NCI-H1417 (cell line): ENCODE measurements around the gene ACKR3.

Experiments used
- DNase-seq, 3 experiments: peaks; one replicate each; lab custom pipeline; 2025; lab: John Stamatoyannopoulos, UW

Gene ACKR3

GRCh38 chr2:236608188-236608525 lies 38.5 kb downstream of the ACKR3 start:
- DNase-seq: no peak

- DNase-seq: no peak
These were observed 39.1 kb downstream of the ACKR3 start for GRCh38 chr2:236608710-236609109.

- no peak for DNase-seq
These were observed 41.6 kb downstream of the ACKR3 start for GRCh38 chr2:236610991-236611821.

- no peak for DNase-seq
These were observed 43.1 kb downstream of the ACKR3 start for GRCh38 chr2:236612737-236613136.

GRCh38 chr2:236613612-236614011 lies 44.0 kb downstream of the ACKR3 start:
- no peak for DNase-seq

- DNase-seq: no peak
These were observed 44.9 kb downstream of the ACKR3 start for GRCh38 chr2:236614551-236614950.

GRCh38 chr2:236616031-236616430 lies 46.4 kb downstream of the ACKR3 start:
- DNase-seq: no peak

GRCh38 chr2:236616624-236617023 lies 47.0 kb downstream of the ACKR3 start:
- no peak for DNase-seq

GRCh38 chr2:236617221-236617737 lies 47.7 kb downstream of the ACKR3 start:
- no peak for DNase-seq

- no peak for DNase-seq
These were observed 48.2 kb downstream of the ACKR3 start for GRCh38 chr2:236617796-236618195.

- no peak for DNase-seq
These were observed 48.7 kb downstream of the ACKR3 start for GRCh38 chr2:236618370-236618769.

- no peak for DNase-seq
These were observed 50.4 kb downstream of the ACKR3 start for GRCh38 chr2:236619910-236620612.

GRCh38 chr2:236621786-236622185 lies 52.2 kb downstream of the ACKR3 start:
- no peak for DNase-seq

- no peak for DNase-seq
These were observed 52.6 kb downstream of the ACKR3 start for GRCh38 chr2:236622201-236622600.

- no peak for DNase-seq
These were observed 53.0 kb downstream of the ACKR3 start for GRCh38 chr2:236622660-236623059.

GRCh38 chr2:236623816-236624215 lies 54.2 kb downstream of the ACKR3 start:
- no peak for DNase-seq

GRCh38 chr2:236625156-236625690 lies 55.6 kb downstream of the ACKR3 start:
- DNase-seq: no peak

GRCh38 chr2:236626391-236627150 lies 56.9 kb downstream of the ACKR3 start:
- DNase-seq: no peak

GRCh38 chr2:236627193-236627592 lies 57.6 kb downstream of the ACKR3 start:
- no peak for DNase-seq

GRCh38 chr2:236627841-236628240 lies 58.2 kb downstream of the ACKR3 start:
- DNase-seq: no peak

- DNase-seq: no peak
These were observed 58.8 kb downstream of the ACKR3 start for GRCh38 chr2:236628256-236628901.
